Effector memory CD4-positive, alpha-beta T cell (primary cell): ENCODE measurements around the gene RNF126.
"Not testable (repeated sequence)": the region's sequence is repeated elsewhere in the genome, so short reads cannot be mapped to it uniquely, and the experiment has no call there.

ENCODE experiments used
- DNase-seq, 3 donors: peaks; one replicate each; pipeline ENCODE4 v3.0.0-alpha.2; 2020
- H3K27ac ChIP-seq: 2 replicates; pipeline ENCODE4 v1.7.0; 2013; ENCODE audit warnings: mild to moderate bottlenecking, low read length, moderate library complexity; ENCODE audit not compliant: insufficient read depth, poor library complexity, severe bottlenecking
- H3K27me3 ChIP-seq: replicated peaks from 2 replicates; pipeline ENCODE4 v1.7.0; 2013; ENCODE audit warnings: mild to moderate bottlenecking, low read length; ENCODE audit not compliant: insufficient read depth, control insufficient read depth, poor library complexity, severe bottlenecking
- H3K36me3 ChIP-seq: 2 replicates; pipeline ENCODE4 v1.7.0; 2013; ENCODE audit warnings: mild to moderate bottlenecking, low read length, moderate library complexity; ENCODE audit not compliant: control insufficient read depth, insufficient read depth
- H3K4me1 ChIP-seq: 2 replicates; pipeline ENCODE4 v1.7.0; 2013; ENCODE audit warnings: low read length, mild to moderate bottlenecking; ENCODE audit not compliant: control insufficient read depth, insufficient read depth, poor library complexity, severe bottlenecking
- H3K4me3 ChIP-seq: 2 replicates; pipeline ENCODE4 v1.7.0; 2013; ENCODE audit warnings: low read length, low read depth, mild to moderate bottlenecking; ENCODE audit not compliant: insufficient read depth, poor library complexity, severe bottlenecking
- H3K9me3 ChIP-seq: 2 replicates; pipeline ENCODE4 v1.7.0; 2013; ENCODE audit warnings: mild to moderate bottlenecking, low read length, moderate library complexity; ENCODE audit not compliant: control insufficient read depth

The RNF126 gene

DNA sequence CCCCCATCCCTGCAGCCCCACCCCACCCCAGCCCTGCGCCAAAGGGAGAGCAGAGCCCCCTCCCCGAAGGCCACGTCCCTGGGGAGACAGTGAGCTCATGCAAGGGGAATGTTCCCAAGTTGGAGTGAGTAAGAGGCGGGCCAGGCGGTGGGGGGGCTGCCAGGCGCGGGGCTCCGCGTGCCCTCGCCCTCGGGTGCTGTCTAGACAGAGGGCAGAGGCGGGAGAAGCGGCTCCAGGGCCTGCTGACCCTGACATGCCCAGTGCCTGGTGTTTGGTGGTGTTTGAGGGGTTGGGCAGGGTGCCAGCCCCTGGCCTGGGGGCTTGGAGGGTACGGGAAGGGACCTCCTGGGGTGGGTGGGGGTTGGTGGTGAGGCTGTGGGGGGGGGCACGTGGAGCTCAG, 14.2 kb upstream of the RNF126 start:
- peaks cover 12% of the 10 kb centered on the region for H3K27me3 ChIP-seq

DNA sequence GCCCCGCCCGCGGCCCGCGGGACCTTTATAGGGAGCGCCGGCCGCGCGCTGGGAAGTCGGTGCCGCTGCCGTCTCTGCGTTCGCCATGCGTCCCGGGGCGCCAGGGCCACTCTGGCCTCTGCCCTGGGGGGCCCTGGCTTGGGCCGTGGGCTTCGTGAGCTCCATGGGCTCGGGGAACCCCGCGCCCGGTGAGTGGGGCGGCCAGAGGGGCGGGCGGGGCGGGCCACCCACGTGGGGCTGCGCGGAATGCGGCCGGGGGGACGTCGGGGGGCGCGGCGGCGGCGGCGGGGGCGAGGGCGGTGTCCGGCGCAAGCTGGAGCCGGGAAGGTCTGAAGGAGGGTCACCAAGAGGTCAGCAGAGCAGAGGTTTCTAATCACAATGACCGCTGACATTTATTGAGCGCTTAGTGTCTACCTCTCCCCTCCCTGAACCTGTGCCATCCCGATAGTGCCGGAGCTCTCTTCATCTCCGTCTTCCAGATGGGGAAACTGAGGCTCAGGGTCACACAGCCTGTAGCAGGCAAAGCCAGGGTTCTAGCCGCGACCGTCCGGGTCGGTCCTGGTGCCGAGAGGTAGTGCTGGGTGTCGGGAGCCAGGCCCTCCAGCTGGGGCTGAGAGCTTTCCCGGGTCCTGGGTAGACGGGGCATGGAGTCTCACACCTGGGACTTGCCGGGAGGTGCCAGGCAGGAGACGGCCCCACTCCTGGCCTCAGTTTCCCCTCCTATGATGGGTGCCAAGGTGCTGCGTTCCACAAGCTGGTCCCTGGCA, 13.5 kb upstream of the RNF126 start, which contains the start of gene FSTL3:
TSS of gene FSTL3 (plus strand) at position 54 of the 767 bp plus-strand sequence. CDS start at position 86, 32 bp downstream.
- Histone ChIP-seq H3K36me3 (no peaks in the 10 kb centered on the region), H3K4me1 (peaks cover 11% of the 10 kb centered on the region), H3K27ac (no peak within 1 kb of the TSS), H3K27me3 (peaks cover 12% of the 10 kb centered on the region), H3K4me3 (no peak within 1 kb of the TSS), H3K9me3 (no peaks in the 10 kb centered on the region)
- DNase-seq, result no peak

More for the DNA sequence above, 14.2 kb upstream of the RNF126 start:
- Histone ChIP-seq H3K4me3 (no peak overlapping the region), H3K36me3 (no peaks in the 10 kb centered on the region), H3K9me3 (no peaks in the 10 kb centered on the region), H3K4me1 (peaks cover 12% of the 10 kb centered on the region), H3K27ac (no peak overlapping the region)
- DNase-seq, result no peak

DNA sequence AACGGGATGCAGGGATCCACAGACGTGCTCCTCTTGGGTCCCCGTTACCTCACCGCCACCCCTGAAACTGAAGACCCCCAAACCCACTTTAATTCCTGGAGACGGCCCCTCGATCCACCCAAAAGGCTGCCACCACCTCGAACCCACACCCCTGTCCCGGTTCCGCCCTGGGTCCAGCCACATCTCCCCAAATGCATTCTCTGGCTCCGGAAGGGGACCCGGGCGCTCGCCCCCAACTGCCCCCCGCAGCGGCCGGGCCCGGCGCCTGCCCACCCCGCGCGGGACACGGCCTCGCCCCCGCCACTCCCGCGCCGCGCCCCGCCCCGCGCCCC, 13.0 kb upstream of the RNF126 start:
- Histone ChIP-seq H3K27ac (no peak overlapping the region), H3K4me1 (peaks cover 6% of the 10 kb centered on the region), H3K36me3 (no peaks in the 10 kb centered on the region), H3K9me3 (no peaks in the 10 kb centered on the region), H3K4me3 (no peak overlapping the region), H3K27me3 (peaks cover 12% of the 10 kb centered on the region)
- no peak for DNase-seq

DNA sequence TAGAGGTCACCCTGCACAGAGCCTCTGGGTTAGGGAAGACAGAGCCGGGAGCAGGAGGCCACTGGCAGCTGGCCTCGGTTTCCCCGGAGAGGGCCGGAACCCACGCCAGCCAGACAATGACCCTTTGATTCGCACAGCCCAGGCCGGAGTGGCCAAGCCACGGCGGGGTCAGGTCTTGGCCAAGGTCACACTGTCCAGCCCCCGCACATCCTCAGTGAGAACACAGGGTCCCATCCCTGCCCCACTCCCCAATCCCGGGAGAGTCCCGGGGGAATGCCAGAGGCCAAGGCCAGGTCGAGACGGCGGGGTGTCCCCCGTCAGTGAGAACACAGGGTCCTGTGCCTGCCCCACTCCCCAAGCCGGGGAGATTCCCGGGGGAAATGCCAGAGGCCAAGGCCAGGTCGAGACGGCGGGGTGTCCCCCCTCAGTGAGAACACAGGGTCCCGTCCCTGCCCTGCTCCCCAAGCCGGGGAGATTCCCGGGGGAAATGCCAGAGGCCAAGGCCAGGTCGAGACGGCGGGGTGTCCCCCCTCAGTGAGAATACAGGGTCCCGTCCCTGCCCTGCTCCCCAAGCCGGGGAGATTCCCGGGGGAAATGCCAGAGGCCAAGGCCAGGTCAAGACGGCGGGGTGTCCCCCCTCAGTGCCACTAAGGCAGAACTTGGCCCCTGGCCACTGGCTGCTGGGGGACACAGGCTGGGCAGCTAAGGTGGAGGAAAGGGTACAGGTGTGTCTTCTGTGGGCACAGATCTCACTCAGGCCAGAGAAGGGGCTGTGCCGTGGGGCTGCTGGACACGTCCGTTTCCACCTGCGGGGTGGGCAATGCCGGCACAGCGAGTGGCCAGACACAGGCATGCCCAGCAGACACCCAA, 11.5 kb upstream of the RNF126 start:
- H3K27me3 ChIP-seq, result peaks cover 12% of the 10 kb centered on the region
- no peak overlapping the region for H3K4me3 ChIP-seq
- H3K4me1 ChIP-seq, result peaks cover 4% of the 10 kb centered on the region
- no peaks in the 10 kb centered on the region for H3K36me3 ChIP-seq
- H3K9me3 ChIP-seq, result no peaks in the 10 kb centered on the region
- H3K27ac ChIP-seq, result no peak overlapping the region
- DNase-seq, result no peak

DNA sequence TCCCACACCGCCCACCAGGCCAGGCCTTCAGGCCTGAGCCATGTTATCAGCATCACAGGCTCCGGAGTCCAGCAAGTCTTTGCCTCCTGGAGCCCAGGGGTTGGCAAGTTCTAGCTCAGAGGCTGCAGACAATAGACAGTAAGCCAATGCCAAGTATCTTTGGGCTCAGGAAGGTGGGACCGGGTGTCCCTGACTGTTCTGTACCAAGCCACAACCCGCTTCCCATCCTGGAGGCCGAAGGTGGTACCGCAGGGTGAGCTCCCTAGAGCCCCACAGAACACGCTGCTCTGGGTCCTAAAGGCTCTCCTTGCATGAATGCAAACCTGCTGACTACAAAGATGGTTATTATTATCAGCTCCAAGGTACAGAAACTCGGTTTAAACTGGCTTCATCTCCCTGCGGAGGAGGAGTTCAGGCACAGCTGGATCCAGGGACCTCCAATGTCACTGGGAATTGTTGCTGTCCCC, 7.6 kb upstream of the RNF126 start:
- H3K9me3 ChIP-seq, result no peaks in the 10 kb centered on the region
- no peak overlapping the region for H3K4me3 ChIP-seq
- no peaks in the 10 kb centered on the region for H3K4me1 ChIP-seq
- H3K27ac ChIP-seq, result no peak overlapping the region
- no peaks in the 10 kb centered on the region for H3K36me3 ChIP-seq
- no peak for DNase-seq
- peaks cover 2% of the 10 kb centered on the region for H3K27me3 ChIP-seq

DNA sequence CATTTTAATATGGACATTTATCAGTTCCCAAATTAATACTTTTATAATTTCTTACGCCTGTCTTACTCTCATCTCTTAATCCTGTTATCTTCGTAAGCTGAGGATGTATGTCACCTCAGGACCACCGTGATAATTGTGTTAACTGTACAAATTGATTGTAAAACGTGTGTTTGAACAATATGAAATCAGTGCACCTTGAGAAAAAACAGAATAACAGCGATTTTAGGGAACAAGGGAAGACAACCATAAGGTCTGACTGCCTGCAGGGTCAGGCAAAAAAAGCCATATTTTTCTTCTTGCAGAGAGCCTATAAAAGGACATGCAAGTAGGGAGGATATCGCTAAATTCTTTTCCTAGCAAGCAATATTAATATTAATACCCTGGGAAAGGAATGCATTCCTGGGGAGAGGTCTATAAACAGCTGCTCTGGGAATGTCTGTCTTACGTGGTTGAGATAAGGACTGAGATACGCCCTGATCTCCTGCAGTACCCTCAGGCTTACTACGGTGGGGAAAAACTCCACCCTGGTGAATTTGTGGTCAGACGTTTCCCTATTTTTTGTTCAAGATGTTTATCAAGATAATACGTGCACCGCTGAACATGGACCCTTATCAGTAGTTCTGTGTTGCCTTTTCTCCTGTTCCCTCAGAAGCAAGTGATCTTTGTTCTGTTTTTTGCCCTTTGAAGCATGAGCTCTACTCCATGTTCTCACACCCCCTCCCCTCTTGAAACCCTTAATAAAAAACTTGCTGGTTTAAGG, 5.8 kb upstream of the RNF126 start:
- DNase-seq, result not testable (repeated sequence)

DNA sequence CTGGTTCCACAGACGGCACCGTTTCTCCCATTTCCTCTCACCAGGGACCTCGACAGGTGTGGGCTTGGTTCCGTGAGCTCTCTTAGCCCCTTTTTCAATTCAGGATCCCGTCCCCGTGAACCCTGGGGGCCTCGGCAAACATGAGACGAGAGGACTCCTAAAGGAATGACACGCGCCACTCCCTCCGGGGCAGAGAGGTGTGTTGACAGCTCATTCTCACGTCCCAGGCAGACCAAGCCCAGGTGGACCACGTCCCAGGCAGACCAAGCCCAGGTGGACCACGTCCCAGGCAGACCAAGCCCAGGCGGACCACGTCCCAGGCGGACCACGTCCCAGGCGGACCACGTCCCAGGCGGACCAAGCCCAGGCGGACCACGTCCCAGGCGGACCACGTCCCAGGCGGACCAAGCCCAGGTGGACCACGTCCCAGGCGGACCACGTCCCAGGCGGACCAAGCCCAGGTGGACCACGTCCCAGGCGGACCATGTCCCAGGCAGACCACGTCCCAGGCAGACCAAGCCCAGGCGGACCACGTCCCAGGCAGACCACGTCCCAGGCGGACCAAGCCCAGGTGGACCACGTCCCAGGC, 4.1 kb upstream of the RNF126 start:
- H3K27ac ChIP-seq, H3K9me3 ChIP-seq, H3K36me3 ChIP-seq, H3K4me3 ChIP-seq, H3K27me3 ChIP-seq, DNase-seq: not testable (repeated sequence)
- H3K4me1 ChIP-seq, result peaks cover 11% of the 10 kb centered on the region

More for the DNA sequence above, 5.8 kb upstream of the RNF126 start:
- H3K27me3 ChIP-seq, H3K36me3 ChIP-seq, H3K27ac ChIP-seq, H3K4me3 ChIP-seq, H3K4me1 ChIP-seq, H3K9me3 ChIP-seq: not testable (repeated sequence)

DNA sequence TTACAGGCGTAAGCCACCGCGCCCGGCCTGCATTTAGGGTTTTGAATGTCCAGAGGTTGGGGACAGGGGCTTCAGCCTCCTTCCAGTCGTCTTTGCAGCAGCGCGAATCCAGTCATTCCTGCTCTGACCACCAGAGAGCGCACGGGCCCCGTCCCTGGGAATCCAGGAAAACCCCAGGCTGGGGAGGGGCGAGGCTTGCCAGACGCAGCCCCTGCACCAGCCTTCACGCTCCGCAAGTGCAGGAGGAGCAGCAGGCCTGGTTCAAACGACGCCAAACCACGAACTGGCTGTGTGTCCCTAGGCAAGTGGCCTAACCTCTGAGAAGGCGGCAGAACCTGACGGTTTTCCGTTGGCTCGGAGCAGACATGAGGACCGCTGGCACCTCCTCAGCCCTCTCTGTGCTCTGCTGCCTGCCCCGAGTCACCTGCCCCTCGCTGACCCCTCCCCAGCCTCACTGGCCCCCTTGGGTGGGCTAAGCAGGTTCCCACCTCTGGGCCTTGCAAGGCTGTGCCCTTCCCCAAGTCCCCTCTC, 2.0 kb upstream of the RNF126 start:
- Histone ChIP-seq H3K9me3 (no peaks in the 10 kb centered on the region), H3K4me3 (no peak overlapping the region), H3K27me3 (no peaks in the 10 kb centered on the region), H3K4me1 (peaks cover 19% of the 10 kb centered on the region), H3K27ac (no peak overlapping the region), H3K36me3 (no peaks in the 10 kb centered on the region)
- DNase-seq, result peak; percentile 68 to 75 (median 69)

DNA sequence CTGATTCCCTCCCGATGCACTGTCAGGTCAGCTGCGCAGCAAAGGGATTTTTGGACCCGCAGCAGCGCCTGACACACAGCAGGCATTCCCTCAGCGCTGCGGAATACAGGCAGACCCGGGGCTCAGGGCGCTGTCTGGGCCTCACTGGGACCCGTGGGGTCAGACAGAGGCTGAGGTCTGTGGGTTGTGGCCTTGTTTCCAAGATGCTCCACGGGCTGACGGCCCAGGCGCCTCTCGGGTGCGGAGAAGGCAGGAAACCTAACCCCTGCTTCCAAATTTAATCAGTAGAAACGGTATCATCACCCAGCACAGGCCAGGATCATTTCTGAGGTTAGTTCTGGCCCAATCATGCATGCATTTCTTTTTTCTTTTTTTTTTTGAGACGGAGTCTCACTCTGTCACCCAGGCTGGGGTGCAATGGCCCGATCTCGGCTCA, 686 bp upstream of the RNF126 start:
- peaks cover 32% of the 10 kb centered on the region for H3K4me1 ChIP-seq
- H3K36me3 ChIP-seq, result peaks cover under 1% of the 10 kb centered on the region
- peak overlapping the region; percentile 74 for H3K27ac ChIP-seq
- peak overlapping the region; percentile 23 for H3K4me3 ChIP-seq
- no peaks in the 10 kb centered on the region for H3K27me3 ChIP-seq
- no peak for DNase-seq
- no peaks in the 10 kb centered on the region for H3K9me3 ChIP-seq
